GM18520 (cell line): ENCODE data around the gene AMH.
"Not testable (repeated sequence)": the region's sequence is repeated elsewhere in the genome, so short reads cannot be mapped to it uniquely, and the experiment has no call there.

Experiments used
- ATAC-seq: cut with Tn5 transposase; IDR thresholded peaks from one replicate; pipeline ENCODE4 v1.9.1; 2021; ENCODE audit not compliant: unreplicated experiment

The AMH gene

DNA sequence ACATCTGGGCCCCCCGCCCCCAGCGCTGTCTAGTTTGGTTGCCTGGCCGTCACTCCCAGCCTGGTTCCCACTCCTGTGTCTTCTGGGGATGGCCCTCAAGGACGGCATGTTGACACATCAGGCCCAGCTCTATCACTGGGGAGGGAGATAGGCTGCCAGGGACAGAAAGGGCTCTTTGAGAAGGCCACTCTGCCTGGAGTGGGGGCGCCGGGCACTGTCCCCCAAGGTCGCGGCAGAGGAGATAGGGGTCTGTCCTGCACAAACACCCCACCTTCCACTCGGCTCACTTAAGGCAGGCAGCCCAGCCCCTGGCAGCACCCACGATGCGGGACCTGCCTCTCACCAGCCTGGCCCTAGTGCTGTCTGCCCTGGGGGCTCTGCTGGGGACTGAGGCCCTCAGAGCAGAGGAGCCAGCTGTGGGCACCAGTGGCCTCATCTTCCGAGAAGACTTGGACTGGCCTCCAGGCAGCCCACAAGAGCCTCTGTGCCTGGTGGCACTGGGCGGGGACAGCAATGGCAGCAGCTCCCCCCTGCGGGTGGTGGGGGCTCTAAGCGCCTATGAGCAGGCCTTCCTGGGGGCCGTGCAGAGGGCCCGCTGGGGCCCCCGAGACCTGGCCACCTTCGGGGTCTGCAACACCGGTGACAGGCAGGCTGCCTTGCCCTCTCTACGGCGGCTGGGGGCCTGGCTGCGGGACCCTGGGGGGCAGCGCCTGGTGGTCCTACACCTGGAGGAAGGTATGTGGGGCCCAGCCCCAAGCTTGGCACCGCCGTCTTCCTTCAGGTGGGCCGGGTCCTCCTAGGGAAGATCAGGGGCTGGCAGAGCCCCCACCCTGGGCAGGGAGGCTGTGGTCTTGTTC is at the start of gene AMH:
Gene AMH (plus strand): TSS at position 314 of the 857 bp plus-strand sequence. CDS start 10 bp downstream, at position 324.
- ATAC-seq: no peak

DNA sequence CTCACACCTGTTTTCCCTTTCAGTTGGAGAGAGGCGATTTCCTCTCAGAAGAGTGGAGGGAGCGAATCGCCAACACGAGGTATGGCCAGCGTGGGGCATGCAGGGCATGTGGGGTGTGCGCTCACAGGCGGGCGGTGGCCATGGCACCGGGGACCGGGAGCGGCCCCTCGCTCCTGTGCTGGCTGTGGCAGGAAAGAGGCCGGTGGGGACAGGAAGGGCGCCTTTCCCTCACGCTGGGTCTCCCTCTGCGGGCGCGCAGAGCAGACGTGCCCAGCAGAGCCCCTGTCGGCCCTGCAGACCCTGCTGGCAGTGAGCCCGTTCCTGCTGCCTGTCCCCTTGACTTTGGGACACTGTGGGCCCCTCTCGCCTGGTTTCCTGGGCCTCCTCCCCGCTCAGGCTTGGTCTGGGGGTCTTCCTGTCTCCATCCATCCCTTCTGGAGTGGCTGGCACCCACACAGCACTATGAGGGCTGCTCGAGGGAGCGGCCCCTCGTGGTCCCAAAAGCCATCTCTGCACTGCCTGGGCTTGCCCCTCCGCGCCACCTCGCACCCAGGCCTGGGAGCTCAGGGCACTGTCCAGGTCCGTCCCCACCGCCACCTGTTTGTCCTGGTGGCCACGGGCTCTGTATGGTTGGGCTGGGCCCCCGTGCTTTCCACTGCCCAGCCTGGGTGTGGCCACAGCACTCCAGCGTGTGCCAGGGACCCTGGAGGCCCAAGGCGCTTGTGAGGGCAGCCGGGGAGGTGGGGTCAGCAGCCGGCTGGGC is 49.1 kb upstream of the AMH start:
- ATAC-seq: no peak

DNA sequence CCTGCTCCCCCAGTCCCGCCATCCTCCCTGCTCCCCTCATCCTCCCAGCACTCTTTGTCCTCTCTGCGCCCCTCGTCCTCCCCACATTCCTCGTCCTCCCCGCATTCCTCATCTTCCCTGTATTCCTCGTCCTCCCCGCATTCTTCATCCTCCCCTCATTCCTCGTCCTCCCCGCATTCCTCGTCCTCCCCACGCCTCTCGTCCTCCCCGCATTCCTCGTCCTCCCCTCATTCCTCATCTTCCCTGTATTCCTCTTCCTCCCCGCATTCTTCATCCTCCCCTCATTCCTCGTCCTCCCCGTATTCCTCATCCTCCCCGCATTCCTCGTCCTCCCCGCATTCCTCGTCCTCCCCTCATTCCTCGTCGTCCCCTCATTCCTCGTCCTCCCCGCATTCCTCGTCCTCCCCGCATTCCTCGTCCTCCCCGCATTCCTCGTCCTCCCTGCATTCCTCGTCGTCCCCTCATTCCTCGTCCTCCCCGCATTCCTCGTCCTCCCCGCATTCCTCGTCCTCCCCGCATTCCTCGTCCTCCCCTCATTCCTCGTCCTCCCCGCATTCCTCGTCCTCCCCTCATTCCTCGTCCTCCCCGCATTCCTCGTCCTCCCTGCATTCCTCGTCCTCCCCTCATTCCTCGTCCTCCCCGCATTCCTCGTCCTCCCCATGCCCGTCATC is 48.4 kb upstream of the AMH start:
- not testable (repeated sequence) for ATAC-seq

DNA sequence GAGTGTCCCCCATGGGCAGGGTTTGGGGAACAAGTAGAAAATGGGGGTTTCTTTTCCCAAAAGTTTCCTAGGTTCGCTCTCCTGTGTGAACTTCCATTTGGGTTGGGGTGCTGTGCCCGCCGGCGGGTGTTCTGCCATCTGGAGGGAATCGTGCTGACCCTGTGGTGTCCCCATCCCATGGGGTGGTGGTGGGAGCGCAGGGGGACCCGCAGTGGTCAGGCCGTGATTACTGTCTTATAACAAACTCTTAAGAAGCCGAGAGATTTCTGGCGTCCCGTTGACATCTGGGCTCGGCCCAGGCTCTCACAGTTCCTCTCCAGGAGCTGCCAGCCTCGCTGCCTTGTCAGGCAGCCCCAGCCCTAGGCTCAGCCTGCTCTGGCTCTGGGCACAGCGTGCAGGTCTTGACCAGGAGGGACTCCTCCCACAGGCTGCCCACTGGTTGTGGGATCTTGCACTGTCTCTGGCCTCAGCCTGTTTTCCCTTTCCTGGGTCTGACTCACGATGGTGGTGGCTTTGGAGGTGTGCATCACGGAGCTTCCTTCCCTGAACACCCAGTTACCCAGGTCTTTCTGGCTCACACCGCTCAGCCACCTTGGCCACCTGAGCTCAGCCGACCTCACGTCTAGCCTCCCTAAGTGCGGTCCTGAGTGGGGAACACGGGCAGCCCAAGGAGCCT is 47.5 kb upstream of the AMH start:
- ATAC-seq: no peak

DNA sequence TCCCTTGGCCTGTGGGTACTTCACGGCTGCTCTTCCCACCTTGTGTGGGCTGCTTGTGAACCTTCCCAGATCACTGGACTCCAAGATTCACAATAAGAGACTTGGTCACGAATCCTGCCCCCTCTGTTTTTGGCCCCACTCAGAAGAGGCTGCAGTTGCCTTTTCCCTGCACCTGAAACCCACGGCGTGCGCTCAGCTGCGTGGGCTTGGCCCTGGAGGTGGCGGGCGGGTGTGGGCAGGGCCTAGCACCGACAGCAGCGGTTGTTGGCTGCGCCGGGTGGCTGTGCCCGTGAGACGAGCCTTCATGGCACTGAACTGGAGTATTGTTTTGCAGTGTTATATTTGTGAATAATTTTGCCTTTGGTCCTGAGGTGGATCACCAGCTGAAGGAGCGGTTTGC is 46.8 kb upstream of the AMH start:
- ATAC-seq: no peak

DNA sequence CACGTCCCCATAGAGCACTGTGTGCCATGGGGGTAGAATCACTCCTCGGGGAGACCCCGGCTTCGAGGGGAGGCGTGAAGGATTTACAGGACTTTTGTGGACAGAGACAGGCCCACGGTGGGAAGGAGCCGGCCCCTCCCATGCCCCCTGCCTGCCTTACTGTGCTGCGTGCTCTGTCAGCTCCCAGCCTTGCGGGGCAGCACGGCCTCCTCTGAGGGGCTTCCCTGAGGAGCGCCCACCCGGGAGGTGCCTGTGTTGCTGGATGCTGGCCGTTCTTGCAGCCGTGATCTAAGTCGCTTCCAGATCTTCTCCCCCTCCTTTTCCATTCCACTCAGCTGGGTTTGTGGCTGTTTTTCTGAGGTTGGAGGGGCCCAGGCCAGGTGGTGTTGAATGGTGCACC is 42.1 kb upstream of the AMH start:
- no peak for ATAC-seq

DNA sequence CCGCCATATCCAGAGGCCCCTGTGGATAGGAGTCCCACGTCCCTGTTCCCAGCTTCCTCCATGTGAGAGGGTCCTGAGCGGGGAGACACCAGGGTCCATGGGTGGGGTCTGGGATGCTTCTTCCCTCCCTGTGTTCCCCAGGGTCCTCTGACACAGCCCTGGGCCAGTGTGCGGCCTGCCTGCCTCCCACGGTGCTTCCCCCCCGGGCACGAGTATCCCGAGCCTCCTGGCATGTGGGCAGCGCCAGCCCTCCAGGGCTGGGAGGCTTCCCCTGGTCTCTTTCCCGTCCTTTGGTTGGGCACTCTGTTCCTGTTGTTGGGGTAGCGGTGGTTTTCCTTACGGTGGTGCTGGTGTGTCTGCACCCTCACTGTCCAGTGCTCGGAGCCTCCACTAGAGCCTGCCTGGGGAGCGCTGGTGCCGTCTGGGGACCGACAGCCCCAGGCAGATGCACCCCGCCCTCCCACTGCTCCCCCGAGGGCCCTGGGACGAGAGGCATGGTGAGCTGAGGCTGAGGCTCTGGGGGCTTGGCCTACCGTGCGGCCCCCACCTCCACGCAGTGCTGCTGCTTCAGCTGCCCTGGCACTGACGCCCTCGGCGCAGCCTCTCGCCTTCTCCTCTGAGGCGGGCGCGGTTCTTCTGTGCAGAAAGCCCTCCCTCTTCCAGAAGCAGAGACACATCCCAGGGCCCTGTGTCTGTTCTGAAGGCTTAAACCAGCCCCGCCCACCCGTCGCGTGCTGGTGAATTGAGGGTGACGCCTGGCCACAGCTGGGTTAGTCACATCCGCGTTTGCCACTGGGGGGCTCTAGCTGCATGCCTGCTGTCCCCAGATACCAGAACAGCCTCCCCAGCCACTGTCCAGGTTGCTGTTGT is 40.9 kb upstream of the AMH start:
- ATAC-seq: no peak

DNA sequence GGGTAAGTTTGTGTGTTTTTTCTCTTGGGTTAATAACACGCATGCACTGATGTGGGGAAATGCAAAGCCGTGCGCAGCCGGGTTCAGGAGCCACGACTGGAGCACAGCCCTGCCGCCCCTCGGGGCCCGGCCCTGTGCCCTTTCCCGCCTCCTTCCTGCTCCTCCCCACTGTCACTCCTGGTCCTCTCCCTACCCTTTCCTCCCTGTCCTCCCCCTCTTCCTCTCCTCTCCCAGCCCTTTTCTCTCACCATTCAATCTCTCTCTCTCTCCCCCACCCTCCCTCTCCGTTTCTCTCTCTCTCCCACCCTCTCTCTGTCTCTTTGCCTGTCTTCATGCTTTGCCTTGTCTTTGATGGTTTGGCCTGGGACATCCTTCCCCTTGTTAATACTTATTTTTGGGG is 40.1 kb upstream of the AMH start:
- ATAC-seq: no peak

DNA sequence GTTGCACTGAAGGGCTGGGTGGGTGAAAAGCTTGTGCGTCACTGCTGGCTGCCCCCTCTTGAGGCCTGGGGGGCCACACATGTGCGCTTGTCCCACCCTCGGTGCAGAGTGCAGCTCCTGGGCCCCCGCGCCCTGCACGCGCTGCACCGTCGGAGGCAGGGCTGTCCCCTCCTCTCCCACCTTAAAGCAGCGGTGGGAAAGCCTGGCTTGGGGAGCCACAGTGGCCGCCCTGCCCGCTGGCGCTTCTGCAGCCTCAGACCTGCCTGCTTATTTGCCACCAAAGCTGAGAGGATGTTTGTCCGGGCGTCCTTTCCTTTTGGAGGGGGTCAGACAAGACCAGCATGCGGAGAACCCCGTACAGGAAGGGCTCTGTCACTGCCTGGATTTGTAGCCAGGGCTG is 39.7 kb upstream of the AMH start:
- ATAC-seq: no peak

DNA sequence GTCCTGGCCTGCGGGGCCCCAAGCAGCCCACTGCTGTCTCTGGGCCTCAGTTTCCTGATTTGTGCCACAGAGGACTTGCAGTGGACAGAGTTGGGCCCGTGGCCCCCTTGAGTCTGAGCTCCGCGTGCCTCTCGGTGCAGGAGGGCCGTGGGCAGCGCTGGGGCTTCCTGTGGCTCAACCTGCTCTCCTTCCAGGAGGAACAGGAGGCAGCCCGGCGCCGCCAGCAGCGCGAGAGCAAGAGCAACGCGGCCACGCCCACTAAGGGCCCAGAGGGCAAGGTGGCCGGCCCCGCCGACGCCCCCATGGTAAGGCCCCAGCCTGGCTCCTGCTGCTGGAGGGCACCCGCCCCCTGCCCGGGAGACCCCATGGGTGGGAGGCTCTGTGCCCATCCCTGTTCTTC is 38.9 kb upstream of the AMH start:
- no peak for ATAC-seq

DNA sequence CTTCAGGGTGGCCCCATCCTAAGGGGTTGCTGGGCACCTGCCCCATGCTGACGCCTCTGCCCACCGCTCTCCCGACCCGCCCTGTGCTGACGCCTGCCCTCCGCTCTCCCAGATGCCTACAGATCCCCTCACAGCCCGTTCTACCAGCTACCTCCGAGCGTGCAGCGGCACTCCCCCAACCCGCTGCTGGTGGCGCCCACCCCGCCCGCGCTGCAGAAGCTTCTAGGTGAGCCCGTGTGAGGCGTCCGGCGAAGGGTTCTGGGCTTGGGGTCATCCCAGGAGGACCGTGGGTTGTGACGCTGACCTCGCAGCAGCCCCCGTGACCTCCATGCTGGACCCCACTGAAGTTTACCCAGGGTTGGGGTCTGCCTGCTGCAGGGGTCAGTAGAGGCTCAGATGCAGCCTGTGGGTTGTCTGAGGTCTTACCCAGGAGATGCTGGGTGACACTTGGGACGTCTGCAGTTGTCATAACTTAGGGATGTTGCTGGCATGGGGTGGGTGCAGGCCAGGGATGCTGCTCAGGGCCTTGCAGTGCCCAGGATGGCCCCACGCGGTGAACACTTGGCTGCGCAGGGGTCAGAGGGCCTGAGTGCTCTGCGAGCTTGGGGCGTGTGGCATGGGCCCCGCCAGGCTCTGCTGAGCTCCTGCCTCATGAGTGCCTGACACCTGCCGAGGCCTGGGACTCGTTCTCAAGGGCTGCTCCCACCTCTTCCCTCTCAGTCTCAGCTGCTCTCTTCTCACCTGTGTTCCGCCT is 38.0 kb upstream of the AMH start:
- no peak for ATAC-seq

DNA sequence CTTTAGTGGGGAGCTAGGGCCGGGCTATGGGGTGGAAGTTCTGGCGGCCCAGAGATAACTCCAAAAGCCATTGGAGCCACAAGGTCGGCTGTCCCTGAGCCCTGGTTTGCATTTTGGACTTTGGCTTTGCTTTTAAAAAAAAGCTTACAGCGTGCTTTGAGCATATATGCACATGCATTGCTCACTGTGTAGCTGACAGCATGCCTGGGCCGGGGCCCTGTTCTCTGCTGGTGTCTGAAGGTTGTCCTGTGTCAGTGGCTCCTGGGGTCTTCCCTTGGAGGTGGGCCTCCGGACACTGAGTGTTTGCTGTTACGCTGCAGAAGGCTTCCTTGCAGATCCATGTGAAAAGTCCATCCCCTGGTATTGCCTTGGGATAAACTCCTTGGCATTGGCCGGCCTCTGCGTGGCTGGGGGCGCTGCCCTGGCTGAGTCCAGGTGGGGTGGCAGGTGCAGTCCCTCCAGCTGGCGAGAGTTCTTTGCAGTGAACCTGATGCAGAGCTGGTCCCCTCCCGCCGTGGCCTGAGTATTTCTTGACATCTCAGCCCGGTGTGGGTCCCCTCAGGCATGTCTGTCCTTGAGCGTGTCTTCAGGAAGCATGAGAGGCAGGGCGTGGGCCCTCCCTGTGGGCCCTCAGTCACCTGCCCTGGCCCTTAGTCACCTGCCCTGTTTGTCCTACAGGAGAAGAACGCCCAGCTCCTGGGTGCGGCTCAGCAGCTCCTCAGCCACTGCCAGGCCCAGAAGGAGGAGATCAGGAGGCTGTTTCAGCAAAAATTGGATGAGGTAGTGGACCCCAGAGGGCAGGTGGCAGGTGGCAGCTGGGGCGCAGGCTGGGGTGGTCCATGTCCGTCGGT is 36.0 kb upstream of the AMH start:
- ATAC-seq: no peak

DNA sequence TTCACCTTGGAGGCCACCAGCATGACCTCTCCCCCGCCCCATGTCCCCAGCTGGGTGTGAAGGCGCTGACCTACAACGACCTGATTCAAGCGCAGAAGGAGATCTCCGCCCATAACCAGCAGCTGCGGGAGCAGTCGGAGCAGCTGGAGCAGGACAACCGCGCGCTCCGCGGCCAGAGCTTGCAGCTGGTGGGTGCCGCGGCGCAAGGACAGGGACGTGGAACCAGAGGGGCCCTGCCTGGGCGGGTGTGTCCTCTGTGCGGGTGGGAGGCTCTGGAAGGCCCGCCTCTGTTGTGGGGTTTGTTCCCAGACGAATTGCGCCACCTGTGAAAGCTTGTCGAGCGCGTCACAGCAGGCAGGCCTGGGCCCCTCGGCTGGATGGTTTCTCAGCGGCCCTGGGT is 35.3 kb upstream of the AMH start:
- no peak for ATAC-seq

DNA sequence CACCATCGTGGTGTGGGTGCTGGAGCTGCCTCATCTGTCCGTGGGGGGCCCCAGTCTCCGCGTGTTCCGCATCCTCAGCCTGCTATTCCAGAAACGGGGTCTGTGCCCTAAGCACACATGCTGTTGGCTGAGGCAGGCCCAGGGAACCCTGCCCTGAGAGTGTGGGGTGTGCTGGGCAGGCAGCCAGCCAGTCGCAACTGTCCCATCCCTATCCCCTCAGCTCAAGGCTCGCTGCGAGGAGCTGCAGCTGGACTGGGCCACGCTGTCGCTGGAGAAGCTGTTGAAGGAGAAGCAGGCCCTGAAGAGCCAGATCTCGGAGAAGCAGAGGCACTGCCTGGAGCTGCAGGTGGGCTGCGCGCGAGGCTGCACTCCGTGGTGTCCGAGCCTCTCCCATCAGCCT is 34.9 kb upstream of the AMH start:
- no peak for ATAC-seq

DNA sequence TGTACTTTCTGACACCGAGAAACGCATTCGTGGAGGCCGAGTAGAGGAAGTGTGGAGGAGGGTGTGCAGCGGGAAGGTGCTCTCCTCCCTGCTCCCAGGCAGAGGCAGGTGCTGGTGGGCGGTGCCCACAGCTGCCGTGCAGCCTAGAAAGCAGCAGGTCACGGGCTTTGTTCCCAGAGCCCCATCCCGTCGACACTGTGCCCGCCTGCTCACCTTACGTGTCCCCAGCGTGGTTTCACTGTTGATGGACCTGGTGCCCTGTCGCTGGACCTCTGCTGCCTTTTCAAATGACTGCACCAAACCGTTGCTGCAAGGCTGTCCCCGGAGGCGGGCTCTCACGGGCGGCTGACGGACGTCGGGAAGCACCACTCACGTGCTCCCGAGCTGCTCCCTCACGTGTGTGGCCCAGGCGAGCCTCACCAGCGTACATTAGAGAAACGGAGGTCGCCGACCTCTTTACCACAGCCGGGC is 33.8 kb upstream of the AMH start:
- no peak for ATAC-seq

DNA sequence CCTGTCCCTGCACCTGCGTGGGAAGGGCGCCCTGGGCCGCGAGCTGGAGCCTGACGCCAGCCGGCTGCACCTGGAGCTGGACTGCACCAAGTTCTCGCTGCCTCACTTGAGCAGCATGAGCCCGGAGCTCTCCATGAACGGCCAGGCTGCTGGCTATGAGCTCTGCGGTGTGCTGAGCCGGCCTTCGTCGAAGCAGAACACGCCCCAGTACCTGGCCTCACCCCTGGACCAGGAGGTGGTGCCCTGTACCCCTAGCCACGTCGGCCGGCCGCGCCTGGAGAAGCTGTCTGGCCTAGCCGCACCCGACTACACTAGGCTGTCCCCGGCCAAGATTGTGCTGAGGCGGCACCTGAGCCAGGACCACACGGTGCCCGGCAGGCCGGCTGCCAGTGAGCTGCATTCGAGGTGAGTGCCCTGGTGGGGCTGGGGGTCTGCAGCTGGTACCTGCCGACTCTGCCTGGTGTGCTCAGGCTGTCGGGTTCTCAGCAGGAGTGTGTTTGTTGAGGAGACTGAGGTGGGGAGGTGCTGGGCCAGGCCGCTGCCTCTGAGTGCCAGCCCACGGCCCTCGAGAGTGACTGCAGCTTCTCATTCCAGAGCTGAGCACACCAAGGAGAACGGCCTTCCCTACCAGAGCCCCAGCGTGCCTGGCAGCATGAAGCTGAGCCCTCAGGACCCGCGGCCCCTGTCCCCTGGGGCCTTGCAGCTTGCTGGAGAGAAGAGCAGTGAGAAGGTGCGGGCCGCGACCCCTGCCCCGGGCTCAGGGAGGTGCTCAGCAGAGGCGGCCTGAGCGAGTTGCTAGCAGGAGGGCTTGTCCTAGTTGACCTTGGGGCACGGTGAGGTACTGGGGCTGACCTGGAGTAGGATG is 32.5 kb upstream of the AMH start:
- no peak for ATAC-seq

DNA sequence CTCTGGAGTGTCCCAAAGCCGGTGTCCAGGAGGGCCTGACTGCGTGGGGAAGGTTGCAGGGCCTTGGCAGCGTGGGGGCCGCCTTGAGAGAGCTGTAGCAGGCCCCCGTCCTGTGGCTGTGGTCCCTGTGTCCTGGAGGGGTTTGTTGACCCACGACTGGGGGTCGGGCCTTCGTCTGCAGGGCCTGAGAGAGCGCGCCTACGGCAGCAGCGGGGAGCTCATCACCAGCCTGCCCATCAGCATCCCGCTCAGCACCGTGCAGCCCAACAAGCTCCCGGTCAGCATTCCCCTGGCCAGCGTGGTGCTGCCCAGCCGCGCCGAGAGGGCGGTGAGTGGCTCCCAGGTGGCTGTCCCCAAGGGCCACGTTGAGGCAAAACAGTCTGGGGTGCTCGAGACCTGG is 31.5 kb upstream of the AMH start:
- no peak for ATAC-seq

DNA sequence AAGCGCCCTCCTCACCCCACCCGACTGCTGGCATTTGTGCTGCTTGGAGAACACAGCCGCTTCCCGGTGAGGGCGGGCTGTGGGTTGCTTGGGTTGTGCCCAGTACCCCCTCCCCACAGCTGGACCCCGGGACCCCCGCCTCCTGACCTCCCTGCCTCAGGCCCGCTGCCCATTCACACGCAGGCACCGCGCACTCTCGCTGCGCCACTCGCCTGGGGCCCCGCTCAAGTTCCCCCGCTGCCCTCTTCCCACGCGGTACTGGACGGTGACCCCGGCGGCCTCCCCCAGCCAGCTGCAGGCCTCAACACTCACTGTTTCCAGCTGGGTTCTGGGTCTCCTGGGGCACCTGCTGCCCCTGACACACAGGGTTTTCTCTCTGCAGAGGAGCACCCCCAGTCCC is 29.4 kb upstream of the AMH start:
- ATAC-seq: no peak
